ENCODE measurements around the gene BCL2.

DNA sequence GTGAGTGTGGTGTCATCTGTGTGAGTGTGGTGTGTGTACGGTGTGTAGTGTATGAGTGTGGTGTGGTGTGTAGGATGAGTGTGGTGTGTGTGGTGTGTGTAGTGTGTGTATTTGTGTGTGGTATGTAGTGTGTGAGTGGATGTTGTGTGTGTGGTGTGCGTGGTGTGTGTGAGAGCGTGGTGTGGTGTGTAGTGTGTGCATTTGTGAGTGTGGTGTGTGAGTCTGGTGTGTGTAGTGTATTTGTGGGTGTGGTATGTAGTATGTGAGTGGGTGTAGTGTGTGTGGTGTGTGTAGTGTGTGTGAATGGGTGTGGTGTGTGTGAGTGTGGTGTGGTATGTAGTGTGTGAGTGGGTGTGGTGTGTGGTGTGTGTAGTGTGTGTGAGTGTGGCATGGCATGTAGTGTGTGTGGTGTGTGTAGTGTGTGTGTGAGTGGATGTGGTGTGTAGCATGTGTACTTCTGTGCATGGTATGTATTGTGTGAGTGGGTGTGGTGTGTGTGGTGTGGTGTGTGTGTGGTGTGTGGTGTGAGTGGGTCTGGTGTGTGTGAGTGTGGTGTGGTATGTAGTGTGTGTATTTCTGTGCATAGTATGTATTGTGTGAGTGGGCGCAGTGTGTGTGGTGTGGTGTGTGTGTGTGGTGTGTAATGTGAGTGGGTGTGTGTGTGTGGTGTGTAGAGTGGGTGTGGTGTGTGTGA is 227.8 kb downstream of the BCL2 start:
- no peak for TF ChIP-seq POLR2A (IDR thresholded peaks at IDR 0.05)
- TF ChIP-seq, protein P1, sequence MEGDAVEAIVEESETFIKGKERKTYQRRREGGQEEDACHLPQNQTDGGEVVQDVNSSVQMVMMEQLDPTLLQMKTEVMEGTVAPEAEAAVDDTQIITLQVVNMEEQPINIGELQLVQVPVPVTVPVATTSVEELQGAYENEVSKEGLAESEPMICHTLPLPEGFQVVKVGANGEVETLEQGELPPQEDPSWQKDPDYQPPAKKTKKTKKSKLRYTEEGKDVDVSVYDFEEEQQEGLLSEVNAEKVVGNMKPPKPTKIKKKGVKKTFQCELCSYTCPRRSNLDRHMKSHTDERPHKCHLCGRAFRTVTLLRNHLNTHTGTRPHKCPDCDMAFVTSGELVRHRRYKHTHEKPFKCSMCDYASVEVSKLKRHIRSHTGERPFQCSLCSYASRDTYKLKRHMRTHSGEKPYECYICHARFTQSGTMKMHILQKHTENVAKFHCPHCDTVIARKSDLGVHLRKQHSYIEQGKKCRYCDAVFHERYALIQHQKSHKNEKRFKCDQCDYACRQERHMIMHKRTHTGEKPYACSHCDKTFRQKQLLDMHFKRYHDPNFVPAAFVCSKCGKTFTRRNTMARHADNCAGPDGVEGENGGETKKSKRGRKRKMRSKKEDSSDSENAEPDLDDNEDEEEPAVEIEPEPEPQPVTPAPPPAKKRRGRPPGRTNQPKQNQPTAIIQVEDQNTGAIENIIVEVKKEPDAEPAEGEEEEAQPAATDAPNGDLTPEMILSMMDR (IDR thresholded peaks at IDR 0.05) = no peak
